NCI-H82 (cell line): ENCODE measurements around the gene NFKBIA.
"Not testable (repeated sequence)": the region's sequence is repeated elsewhere in the genome, so short reads cannot be mapped to it uniquely, and the experiment has no call there.

ENCODE experiments used
- DNase-seq: peaks from one replicate; lab custom pipeline; 2025; lab: John Stamatoyannopoulos, UW

The NFKBIA gene, protein sequence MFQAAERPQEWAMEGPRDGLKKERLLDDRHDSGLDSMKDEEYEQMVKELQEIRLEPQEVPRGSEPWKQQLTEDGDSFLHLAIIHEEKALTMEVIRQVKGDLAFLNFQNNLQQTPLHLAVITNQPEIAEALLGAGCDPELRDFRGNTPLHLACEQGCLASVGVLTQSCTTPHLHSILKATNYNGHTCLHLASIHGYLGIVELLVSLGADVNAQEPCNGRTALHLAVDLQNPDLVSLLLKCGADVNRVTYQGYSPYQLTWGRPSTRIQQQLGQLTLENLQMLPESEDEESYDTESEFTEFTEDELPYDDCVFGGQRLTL

GRCh38 chr14:35404449-35405303, at the start of gene NFKBIA:
NFKBIA (minus strand) TSS chr14:35404749; CDS start chr14:35404644, 105 bp downstream.
- DNase-seq, result peak; percentile 85

- no peak for DNase-seq
Measured at GRCh38 chr14:35446450-35446849, 41.9 kb upstream of the NFKBIA start.

DNA sequence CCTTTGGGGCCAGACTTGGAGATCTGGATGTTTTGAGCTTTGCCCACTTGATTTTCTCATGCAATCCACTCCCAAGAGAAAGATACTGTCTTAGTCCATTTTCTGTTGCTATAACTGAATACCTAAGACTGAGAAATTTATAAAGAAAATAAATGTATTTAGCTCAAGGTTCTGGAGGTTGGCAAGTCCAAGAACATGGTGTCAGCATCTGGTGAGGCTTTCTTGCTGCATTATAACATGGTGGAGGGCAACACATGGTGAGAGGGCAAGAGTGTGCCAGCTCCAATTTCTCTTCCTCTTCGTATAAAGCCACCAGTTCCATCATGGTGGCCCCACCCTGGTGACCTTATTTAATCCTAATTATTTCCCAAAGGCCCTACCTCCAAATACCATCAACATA, 39.6 kb upstream of the NFKBIA start:
- no peak for DNase-seq

DNA sequence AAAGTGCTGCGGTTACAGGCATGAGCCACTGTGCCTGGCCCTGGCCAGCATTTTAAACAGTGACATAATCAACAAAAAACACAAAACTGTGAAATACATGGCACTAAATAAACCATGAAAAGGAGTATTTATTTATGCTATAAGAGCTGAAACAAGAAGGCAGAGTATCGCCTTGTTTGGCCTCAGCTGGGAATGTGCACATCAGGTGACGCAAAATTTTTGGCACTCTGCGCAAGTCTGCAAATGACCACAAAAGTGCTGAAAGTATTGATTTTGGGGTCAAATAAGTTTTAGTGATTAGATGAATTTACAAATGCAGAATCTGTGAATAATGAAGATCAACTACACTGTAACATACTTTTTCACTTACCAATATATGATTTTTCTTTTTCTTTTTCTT, 36.6 kb upstream of the NFKBIA start:
- DNase-seq, result no peak

- peak; percentile 3 for DNase-seq
Measured at GRCh38 chr14:35438910-35439713, 34.6 kb upstream of the NFKBIA start.

- not testable (repeated sequence) for DNase-seq
Measured at GRCh38 chr14:35438492-35438891, 33.9 kb upstream of the NFKBIA start.

DNA sequence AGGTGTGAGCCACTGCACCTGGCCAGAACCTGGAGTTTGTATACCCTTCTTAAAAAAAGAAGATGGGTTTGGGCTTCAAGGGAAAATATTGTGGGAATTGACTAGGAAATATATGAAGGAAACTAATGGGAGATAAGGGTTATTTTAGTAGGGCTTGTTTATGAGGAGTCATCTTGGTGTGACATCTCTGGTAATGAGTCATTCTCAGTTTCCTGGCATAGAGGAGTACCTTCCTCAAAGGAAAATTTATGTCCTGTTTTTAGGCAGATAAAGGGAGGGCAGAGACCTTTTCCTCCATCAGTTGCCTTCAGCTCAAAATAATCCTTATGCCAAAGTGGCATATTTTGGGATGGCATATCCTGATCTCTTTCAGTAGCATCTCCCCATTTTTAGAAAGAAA, 30.6 kb upstream of the NFKBIA start:
- no peak for DNase-seq

DNA sequence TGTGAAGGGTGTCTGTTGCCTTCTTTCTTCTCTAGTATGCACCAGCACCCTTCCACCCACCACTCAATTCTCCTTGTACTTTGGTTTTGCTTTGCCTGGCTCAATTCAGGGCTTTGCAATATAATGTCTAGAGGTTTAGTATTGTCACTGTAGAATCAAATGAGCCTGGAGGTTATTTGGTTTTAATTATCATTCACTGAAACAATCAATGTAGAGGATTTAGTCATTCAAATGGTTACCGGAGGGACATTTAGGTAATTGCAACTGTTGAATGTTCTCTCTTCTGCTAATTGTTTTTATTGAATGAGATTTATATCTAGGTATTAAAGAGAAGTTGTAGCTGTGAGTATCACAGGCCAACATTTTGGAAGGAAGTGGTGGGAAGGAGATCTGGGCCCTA, 29.3 kb upstream of the NFKBIA start:
- no peak for DNase-seq

GRCh38 chr14:35430459-35431199, 26.1 kb upstream of the NFKBIA start:
- no peak for DNase-seq

GRCh38 chr14:35429951-35430350, 25.4 kb upstream of the NFKBIA start:
- DNase-seq, result no peak

DNA sequence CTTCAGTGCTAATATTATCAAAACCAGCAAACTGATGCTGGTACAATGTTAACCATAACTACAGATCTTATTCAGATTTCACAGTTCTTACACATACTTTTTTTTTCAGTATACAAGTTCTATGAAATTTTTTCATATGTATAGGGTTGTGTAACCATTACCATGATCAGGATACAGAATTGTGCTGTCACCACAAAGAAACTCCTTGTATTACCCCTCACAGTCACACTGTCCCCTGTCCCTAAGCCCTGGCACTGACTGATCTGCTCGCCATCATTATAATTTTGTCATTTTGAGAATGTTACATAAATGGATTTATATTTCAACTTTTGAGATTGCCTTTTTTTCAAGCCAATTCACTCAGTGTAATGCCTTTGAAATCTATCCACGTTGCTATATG, 21.3 kb upstream of the NFKBIA start:
- no peak for DNase-seq

DNA sequence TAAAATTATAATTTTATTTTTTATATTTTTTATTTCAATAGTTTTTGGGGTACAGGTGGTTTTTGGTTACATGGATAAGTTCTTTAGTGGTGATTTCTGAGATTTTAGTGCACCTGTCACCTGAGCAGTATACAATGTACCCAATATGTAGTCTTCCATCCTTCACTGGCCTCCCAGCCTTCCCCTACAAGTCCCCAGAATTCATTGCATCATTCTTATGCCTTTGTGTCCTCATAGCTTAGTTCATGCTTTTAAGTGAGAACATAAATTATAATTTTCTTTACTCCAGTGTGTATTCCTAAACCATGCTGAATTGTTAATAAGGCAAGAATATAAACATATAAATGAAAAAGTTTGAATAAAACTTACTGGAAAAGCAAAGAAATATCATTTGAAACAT, 19.1 kb upstream of the NFKBIA start:
- no peak for DNase-seq

- DNase-seq, result peak; percentile 76
Measured at GRCh38 chr14:35420036-35420811, 15.7 kb upstream of the NFKBIA start.

DNA sequence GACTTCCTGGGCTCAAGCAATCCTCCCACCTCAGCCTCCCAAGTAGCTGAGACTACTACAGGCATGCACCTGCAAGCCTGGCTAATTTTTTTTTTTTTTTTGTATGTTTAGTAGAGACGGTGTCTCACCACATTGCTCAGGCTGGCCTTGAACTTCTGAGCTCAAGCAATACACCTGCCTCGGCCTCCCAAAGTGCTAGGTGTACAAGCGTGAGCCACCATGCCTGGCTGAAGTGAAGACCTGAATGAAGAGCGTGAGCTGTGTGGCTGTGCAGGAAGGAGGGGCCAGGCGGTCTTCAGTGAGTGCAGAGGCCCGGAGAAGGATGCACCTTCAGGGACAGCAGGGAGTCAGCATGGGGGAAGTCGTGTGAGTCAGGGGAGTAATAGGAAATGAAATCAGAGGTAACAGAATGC, 14.9 kb upstream of the NFKBIA start:
- DNase-seq, result no peak

- DNase-seq, result no peak
Measured at GRCh38 chr14:35418093-35418492, 13.5 kb upstream of the NFKBIA start.

- no peak for DNase-seq
Measured at GRCh38 chr14:35416108-35416750, 11.7 kb upstream of the NFKBIA start.

DNA sequence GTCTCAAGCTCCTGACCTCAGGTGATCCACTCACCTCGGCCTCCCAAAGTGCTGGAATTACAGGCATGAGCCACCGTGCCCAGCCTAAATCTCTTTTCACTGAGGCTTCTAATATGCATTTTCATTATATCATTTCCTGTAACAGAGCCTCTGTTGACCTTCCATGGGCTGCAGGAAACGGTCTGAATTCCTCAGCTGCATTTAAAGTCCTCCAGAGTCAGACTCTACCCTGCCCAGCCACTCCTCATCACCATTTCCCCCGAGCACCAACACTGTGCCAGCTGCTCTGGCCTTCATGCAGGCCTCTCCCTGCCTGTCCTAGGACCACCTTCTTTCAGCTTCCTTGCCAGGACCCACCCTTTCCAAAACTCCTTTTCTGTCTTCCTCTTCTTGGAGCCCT, 9.8 kb upstream of the NFKBIA start:
- no peak for DNase-seq

- peak; percentile 37 for DNase-seq
Measured at GRCh38 chr14:35412272-35413056, 7.9 kb upstream of the NFKBIA start.

DNA sequence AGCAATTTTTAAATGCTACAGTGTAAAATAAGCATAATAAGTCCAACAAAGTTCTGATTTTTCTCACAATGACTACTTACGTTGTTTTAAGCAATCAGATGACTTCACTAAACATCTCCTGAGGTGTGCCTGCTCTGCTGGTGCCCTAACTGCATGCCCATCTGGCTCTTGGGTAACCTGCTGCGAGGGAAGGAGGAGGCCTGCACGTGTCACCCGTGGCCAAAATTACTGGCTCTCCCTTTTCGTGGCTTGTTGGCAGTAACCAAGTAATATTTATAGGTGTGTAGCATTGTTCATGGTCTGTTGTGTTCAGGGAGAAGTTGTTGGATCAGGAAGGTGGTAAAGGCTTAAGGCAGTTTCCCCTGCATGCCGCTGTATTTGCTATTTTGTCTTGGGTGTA, 6.3 kb upstream of the NFKBIA start:
- no peak for DNase-seq

DNA sequence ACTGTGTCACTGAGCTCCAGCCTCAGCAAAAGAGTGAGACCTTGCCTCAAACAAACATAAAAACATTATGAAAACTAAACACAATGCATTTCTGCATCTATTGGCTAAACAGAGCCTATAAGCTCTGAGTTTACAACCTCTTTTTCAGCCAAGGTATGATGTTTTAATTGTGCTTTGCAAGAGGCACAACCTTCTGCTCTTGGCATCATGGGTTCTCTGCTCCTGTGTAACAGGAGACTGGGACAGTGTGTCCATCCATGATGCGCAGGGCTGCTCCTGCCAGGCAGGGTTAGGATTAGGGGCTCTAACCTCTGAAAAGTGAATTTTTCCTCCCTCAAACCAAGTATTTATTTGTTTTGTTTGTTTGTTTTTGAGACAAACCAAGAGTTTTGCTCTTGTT, 5.0 kb upstream of the NFKBIA start:
- DNase-seq, result no peak
